Vagina (tissue), 2 donors: ENCODE data around the gene FGGY. TPM values are rescaled to one million over a fixed set of nuclear protein-coding genes. Genes with fewer than 3 reads are reported as not detected.

Source experiments
- DNase-seq, 2 donors: peaks; one replicate each; pipeline ENCODE4 v3.0.0-alpha.2; 2017; ENCODE audit errors: extremely low spot score in 2 of 2
- H3K27ac ChIP-seq: fragments of 200-600 bp; sonication (generic); one replicate; pipeline ENCODE4 v1.5.1; 2019
- H3K27me3 ChIP-seq: fragments of 200-600 bp; sonication (generic); one replicate; pipeline ENCODE4 v1.5.1; 2019
- H3K36me3 ChIP-seq, 2 donors: fragments of 200-600 bp; sonication (generic); one replicate each; pipeline ENCODE4 v1.5.1; 2017 to 2019
- H3K4me1 ChIP-seq: fragments of 200-600 bp; sonication (generic); one replicate; pipeline ENCODE4 v1.5.1; 2019
- H3K4me3 ChIP-seq, 2 donors: fragments of 200-600 bp; sonication (generic); 1 replicate in 1 of 2; 2 replicates in 1 of 2; pipeline ENCODE4 v1.5.1; 2016 to 2019
- H3K9me3 ChIP-seq: fragments of 200-600 bp; sonication (generic); one replicate; pipeline ENCODE4 v1.5.1; 2019
- CTCF ChIP-seq, 3 experiments: fragments of 450-650 bp in 2 of 3; fragments of 200-600 bp in 1 of 3; sonication (generic) in 1 of 3; IDR thresholded peaks; one replicate each; pipeline ENCODE4 v1.5.1; 2017 to 2019; ENCODE audit warnings: antibody characterized with exemption in 3 of 3, mild to moderate bottlenecking in 2 of 3, moderate library complexity in 2 of 3
- POLR2A ChIP-seq, 2 donors: fragments of 450-650 bp; IDR thresholded peaks; one replicate each; pipeline ENCODE4 v1.6.1; 2017; ENCODE audit warnings: antibody characterized with exemption in 2 of 2, mild to moderate bottlenecking in 2 of 2, moderate library complexity in 2 of 2
- POLR2AphosphoS5 ChIP-seq, 2 donors: sonication (generic); formaldehyde crosslinking; IDR thresholded peaks; one replicate each; pipeline ENCODE4 v1.9.0; 2017; ENCODE audit warnings: antibody characterized with exemption in 2 of 2, mild to moderate bottlenecking in 2 of 2, low read depth in 1 of 2; ENCODE audit not compliant: insufficient read depth in 1 of 2
- intact Hi-C: fragments of 100-400 bp; cut with DNase I; formaldehyde crosslinking; loops from one replicate; pipeline ENCODE4 v1.15.1; 2023
- total RNA-seq: library from RNA; depleted of rRNA; stranded (reverse); fragments of >200 nt; gene quantifications from one replicate; pipeline ENCODE4 v1.2.3, GENCODE V29; 2016

Gene FGGY
- total RNA-seq, 1 donor from 2014 or later: 11.8 TPM

- H3K36me3 ChIP-seq: no peaks in the 10 kb centered on the region
- H3K4me3 ChIP-seq: no peak overlapping the region
- no peak for DNase-seq
- TF ChIP-seq CTCF (IDR thresholded peaks at IDR 0.05): no peak
- peak; percentile 10 to 99 for TF ChIP-seq POLR2AphosphoS5 (IDR thresholded peaks at IDR 0.05; ENCODE audit: insufficient read depth in 1 of 2, low read depth in 1 of 2)
- no peak for TF ChIP-seq POLR2A (IDR thresholded peaks at IDR 0.05)
- intact Hi-C loops: loop anchor here (10.0 kb wide), 1 partner anchor 46 kb away; no protein-coding TSS in a partner anchor
- peak overlapping the region; percentile 27 for H3K27ac ChIP-seq
- H3K27me3 ChIP-seq: no peaks in the 10 kb centered on the region
- H3K4me1 ChIP-seq: peaks cover 19% of the 10 kb centered on the region
- H3K9me3 ChIP-seq: no peaks in the 10 kb centered on the region
Measured at GRCh38 chr1:59750328-59751003, 453.6 kb downstream of the FGGY start.

GRCh38 chr1:59751004-59751395 is 454.1 kb downstream of the FGGY start:
- no peak for DNase-seq
- Histone ChIP-seq H3K9me3 (no peaks in the 10 kb centered on the region), H3K4me3 (no peak overlapping the region), H3K4me1 (peaks cover 19% of the 10 kb centered on the region), H3K36me3 (no peaks in the 10 kb centered on the region), H3K27me3 (no peaks in the 10 kb centered on the region), H3K27ac (peak overlapping the region; percentile 27)
- TF ChIP-seq POLR2AphosphoS5 (IDR thresholded peaks at IDR 0.05; ENCODE audit: insufficient read depth in 1 of 2, low read depth in 1 of 2): peak in 1 of 2 donors; percentile 3
- TF ChIP-seq POLR2A (IDR thresholded peaks at IDR 0.05): no peak
- no peak for TF ChIP-seq CTCF (IDR thresholded peaks at IDR 0.05)
- intact Hi-C loops: loop anchor here (10.0 kb wide), 1 partner anchor 46 kb away; no protein-coding TSS in a partner anchor

- no peak for DNase-seq
- Histone ChIP-seq H3K4me1 (peaks cover 19% of the 10 kb centered on the region), H3K9me3 (no peaks in the 10 kb centered on the region), H3K27ac (no peak overlapping the region), H3K36me3 (no peaks in the 10 kb centered on the region), H3K4me3 (no peak overlapping the region), H3K27me3 (no peaks in the 10 kb centered on the region)
- intact Hi-C loops: loop anchor here (10.0 kb wide), 1 partner anchor 47 kb away; no protein-coding TSS in a partner anchor
- TF ChIP-seq POLR2A (IDR thresholded peaks at IDR 0.05) (no peak), CTCF (IDR thresholded peaks at IDR 0.05) (no peak), POLR2AphosphoS5 (IDR thresholded peaks at IDR 0.05; ENCODE audit: insufficient read depth in 1 of 2, low read depth in 1 of 2) (no peak)
Measured at GRCh38 chr1:59751801-59752200, 454.9 kb downstream of the FGGY start.

- H3K4me3 ChIP-seq: no peak overlapping the region
- H3K27ac ChIP-seq: no peak overlapping the region
- H3K36me3 ChIP-seq: no peaks in the 10 kb centered on the region
- intact Hi-C loops: loop anchor here (10.0 kb wide), 1 partner anchor 48 kb away; no protein-coding TSS in a partner anchor
- H3K27me3 ChIP-seq: no peaks in the 10 kb centered on the region
- TF ChIP-seq POLR2AphosphoS5 (IDR thresholded peaks at IDR 0.05; ENCODE audit: insufficient read depth in 1 of 2, low read depth in 1 of 2): no peak
- no peak for TF ChIP-seq POLR2A (IDR thresholded peaks at IDR 0.05)
- no peak for TF ChIP-seq CTCF (IDR thresholded peaks at IDR 0.05)
- DNase-seq: no peak
- H3K9me3 ChIP-seq: no peaks in the 10 kb centered on the region
- H3K4me1 ChIP-seq: peaks cover 19% of the 10 kb centered on the region
Measured at GRCh38 chr1:59752556-59753414, 455.9 kb downstream of the FGGY start.
